B cell (primary cell): ENCODE data around the gene MAP1LC3B2. TPM values are rescaled to one million over a fixed set of nuclear protein-coding genes. Genes with fewer than 3 reads are reported as not detected.
A peak's percentile ranks its signal among the peaks of the same experiment; 100 is the strongest.

Source experiments
- ATAC-seq: fragments of 200-7000 bp; cut with Tn5 transposase; one replicate; pipeline ENCODE4 v1.10.0; 2021; ENCODE audit warnings: low read depth, mild to moderate bottlenecking, moderate number of reproducible peaks, moderate library complexity
- CTCF ChIA-PET: fragments of 350-600 bp; sonication (Branson Sonifier 250); formaldehyde crosslinking; loops from one replicate; lab custom pipeline; 2021; ENCODE audit warnings: antibody characterized with exemption, inconsistent platforms; lab: Charles Lee
- POLR2A ChIA-PET: fragments of 350-600 bp; sonication (Branson Sonifier 250); formaldehyde crosslinking; loops from one replicate; lab custom pipeline; 2021; ENCODE audit warnings: antibody characterized with exemption; lab: Charles Lee
- DNase-seq: peaks from one replicate; pipeline ENCODE4 v3.0.0; 2013
- H2AFZ ChIP-seq: 2 replicates; pipeline ENCODE4 v1.6.1; 2012; ENCODE audit warnings: mild to moderate bottlenecking, low read depth, low read length; ENCODE audit not compliant: insufficient read depth, poor library complexity, severe bottlenecking
- H3K27ac ChIP-seq, 2 donors: 1 replicate in 1 of 2; 2 replicates in 1 of 2; pipeline ENCODE4 v1.5.1; 2012 to 2013; ENCODE audit warnings: low read length in 2 of 2, mild to moderate bottlenecking in 2 of 2, moderate library complexity in 1 of 2
- H3K27me3 ChIP-seq, 4 experiments: fragments of 200-600 bp in 1 of 4; sonication (generic) in 1 of 4; replicated peaks in 1 of 4; 1 replicate in 2 of 4; 2 replicates in 2 of 4; pipeline versions ENCODE4 v1.6.1 to v1.7.0; 2013 to 2016; ENCODE audit warnings: low read length in 3 of 4, mild to moderate bottlenecking in 2 of 4, mixed read lengths in 1 of 4, moderate library complexity in 1 of 4; ENCODE audit not compliant: insufficient read depth in 4 of 4, control insufficient read depth in 3 of 4; ENCODE audit errors: control extremely low read depth in 1 of 4
- H3K36me3 ChIP-seq, 2 experiments: replicated peaks in 1 of 2; 1 replicate in 1 of 2; 2 replicates in 1 of 2; pipeline versions ENCODE4 v1.6.1 to v1.7.1; 2013; ENCODE audit warnings: low read length in 1 of 2; ENCODE audit not compliant: insufficient read depth in 2 of 2, control insufficient read depth in 1 of 2; ENCODE audit errors: control extremely low read depth in 1 of 2, extremely low read depth in 1 of 2
- H3K4me1 ChIP-seq, 2 donors: fragments of 200-600 bp in 1 of 2; sonication (generic) in 1 of 2; 1 replicate in 1 of 2; 2 replicates in 1 of 2; pipeline versions ENCODE4 v1.5.1 to v1.6.1; 2013 to 2017; ENCODE audit warnings: low read length in 2 of 2; ENCODE audit not compliant: control insufficient read depth in 2 of 2, insufficient read depth in 2 of 2
- H3K4me2 ChIP-seq: replicated peaks from 2 replicates; pipeline ENCODE3; 2012; ENCODE audit warnings: mild to moderate bottlenecking, low read depth, low read length; ENCODE audit not compliant: poor library complexity, severe bottlenecking
- H3K4me3 ChIP-seq, 5 experiments: fragments of 200-600 bp in 1 of 5; sonication (generic) in 1 of 5; 1 replicate in 3 of 5; 2 replicates in 2 of 5; pipeline versions ENCODE4 v1.5.1 to v1.7.0; 2011 to 2016; ENCODE audit warnings: low read length in 4 of 5, mild to moderate bottlenecking in 4 of 5, low read depth in 2 of 5, control low read depth in 1 of 5, moderate library complexity in 1 of 5; ENCODE audit not compliant: insufficient read depth in 1 of 5; ENCODE audit errors: control extremely low read depth in 1 of 5, extremely low read depth in 1 of 5
- H3K79me2 ChIP-seq: fragments of 200-600 bp; sonication (generic); one replicate; pipeline ENCODE4 v1.6.0; 2016; ENCODE audit warnings: low read length; ENCODE audit not compliant: control insufficient read depth, insufficient read depth
- H3K9ac ChIP-seq: fragments of 200-600 bp; sonication (generic); 2 replicates; pipeline ENCODE4 v1.6.1; 2017; ENCODE audit warnings: mild to moderate bottlenecking, low read length, moderate library complexity
- H3K9me3 ChIP-seq, 3 donors: one replicate each; pipeline versions ENCODE4 v1.6.1 to v1.7.1; 2013; ENCODE audit warnings: low read length in 2 of 3; ENCODE audit not compliant: control insufficient read depth in 2 of 3, insufficient read depth in 1 of 3; ENCODE audit errors: control extremely low read depth in 1 of 3
- H4K20me1 ChIP-seq: 2 replicates; pipeline ENCODE4 v1.6.0; 2012; ENCODE audit warnings: mild to moderate bottlenecking, low read length; ENCODE audit not compliant: insufficient read depth, control insufficient read depth, poor library complexity, severe bottlenecking
- H3K27ac Mint-ChIP-seq: one replicate; pipeline ENCODE4 v1.8.0; 2021; ENCODE audit warnings: mixed read lengths
- H3K27me3 Mint-ChIP-seq: one replicate; pipeline ENCODE4 v1.8.0; 2021; ENCODE audit warnings: mixed read lengths
- H3K4me1 Mint-ChIP-seq: one replicate; pipeline ENCODE4 v1.8.0; 2021; ENCODE audit warnings: mixed read lengths
- H3K4me3 Mint-ChIP-seq: one replicate; pipeline ENCODE4 v1.8.0; 2021; ENCODE audit warnings: mixed read lengths
- H3K9me3 Mint-ChIP-seq: one replicate; pipeline ENCODE4 v1.8.0; 2022; ENCODE audit warnings: mixed read lengths; ENCODE audit not compliant: insufficient read depth
- CTCF ChIP-seq: fragments of 200-600 bp; IDR thresholded peaks from one replicate; pipeline ENCODE4 v1.8.0; 2022; ENCODE audit warnings: antibody characterized with exemption, mild to moderate bottlenecking
- EZH2 ChIP-seq: IDR thresholded peaks from 2 replicates; pipeline ENCODE4 v1.6.1; 2012; ENCODE audit warnings: borderline replicate concordance, low read depth, mild to moderate bottlenecking, moderate library complexity, low read length; ENCODE audit not compliant: insufficient read depth, poor library complexity, severe bottlenecking
- WGBS: methylation state at CpG from one replicate; pipeline ENCODE4 v1.1.5; 2013; ENCODE audit warnings: missing lambda C conversion rate; ENCODE audit not compliant: insufficient coverage; 5-methylcytosine and 5-hydroxymethylcytosine counted together
- intact Hi-C: fragments of 100-400 bp; cut with micrococcal nuclease; formaldehyde crosslinking; loops from one replicate; pipeline ENCODE4 v1.10.0; 2022
- polyA plus RNA-seq: library from polyadenylated mRNA; depleted of rRNA; stranded (reverse); fragments of >200 nt; gene quantifications from 2 replicates; pipeline ENCODE4 v1.2.3, GENCODE V29; 2012
- total RNA-seq, 2 donors: library from RNA; stranded (reverse); fragments of 120-200 nt in 1 of 2; gene quantifications; 1 replicate in 1 of 2; 2 replicates in 1 of 2; pipeline versions ENCODE4 v1.2.3 to v1.2.4, GENCODE V29; 2013 to 2022

The MAP1LC3B2 gene
- total and polyA plus RNA-seq, 2 donors (not counting 1 experiment from before 2014, with no cell fraction given), result 0.28 to 1.0 TPM

DNA sequence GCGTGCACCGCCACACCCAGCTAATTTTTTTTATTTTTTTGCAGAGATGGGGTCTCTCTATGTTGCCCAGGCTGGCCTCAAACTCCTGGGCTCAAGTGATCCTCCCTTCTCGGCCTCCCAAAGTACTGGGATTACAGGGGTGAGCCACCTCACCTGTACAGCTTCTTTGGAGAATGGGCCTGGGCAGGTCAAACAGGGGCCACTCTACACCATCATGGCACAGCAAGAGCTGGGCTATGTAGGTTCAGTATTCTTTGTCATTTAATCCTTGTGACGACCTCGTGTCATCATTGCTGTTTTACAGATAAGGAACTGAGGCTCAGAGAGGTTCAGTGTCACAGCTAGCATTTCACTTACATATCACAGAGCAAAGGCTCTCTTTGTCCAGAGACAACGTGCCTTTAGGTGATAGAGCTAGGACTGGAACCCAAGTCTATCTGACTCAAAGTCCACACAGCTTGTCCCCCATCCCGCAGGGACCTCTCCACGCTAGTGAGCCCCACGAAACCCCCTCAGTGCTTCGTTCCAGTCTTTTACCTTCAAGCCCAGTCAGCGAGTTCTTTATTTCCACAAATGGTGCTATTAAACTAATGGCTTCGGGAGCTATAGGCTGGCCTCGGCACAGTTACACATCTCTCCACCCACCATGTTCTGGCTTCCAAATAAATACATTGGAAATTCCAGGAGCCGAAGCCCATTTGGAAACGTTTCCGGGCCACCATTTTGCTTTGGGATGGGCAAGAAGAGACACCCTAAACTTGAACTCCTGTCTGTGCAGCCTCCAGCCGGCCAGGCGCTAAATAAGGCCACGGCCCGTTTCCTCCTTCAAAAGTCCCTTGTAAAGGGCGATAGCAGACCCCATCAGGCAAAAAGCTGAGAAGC, 660 bp upstream of the MAP1LC3B2 start:
- Mint-ChIP-seq H3K9me3 (peaks cover 2% of the 10 kb centered on the region), H3K27ac (peak overlapping the region; percentile 100), H3K4me1 (peaks cover 51% of the 10 kb centered on the region), H3K4me3 (peak overlapping the region; percentile 91), H3K27me3 (no peaks in the 10 kb centered on the region)
- intact Hi-C loops, result loop anchor here (1.0 to 2.0 kb wide), 8 partner anchors 10 to 498 kb away; partner anchors contain the start of gene MED13L
- Histone ChIP-seq H3K27ac (peak overlapping the region; percentile 95 to 99), H3K79me2 (no peaks in the 10 kb centered on the region), H3K4me3 (peak overlapping the region; percentile 38 to 67 (median 45)), H3K27me3 (no peaks in the 10 kb centered on the region), H3K4me1 (peaks cover 42 to 54% of the 10 kb centered on the region in 2 donors), H3K36me3 (no peaks in the 10 kb centered on the region), H4K20me1 (no peaks in the 10 kb centered on the region), H2AFZ (peak overlapping the region; percentile 69), H3K9ac (peak overlapping the region; percentile 67), H3K9me3 (peaks cover 0 to 6% (median 4%) of the 10 kb centered on the region in 3 donors), H3K4me2 (peak overlapping the region; percentile 85)
- ChIA-PET CTCF (interaction anchor here (0.6 to 3.7 kb wide), 23 partner anchors 10 to 498 kb away, joined by 3 to 34 read pairs (median 4); partner anchors contain the start of gene MED13L), POLR2A (interaction anchor here (0.5 to 2.9 kb wide), 13 partner anchors 9 to 322 kb away, joined by 3 to 23 read pairs (median 6); partner anchors contain the start of gene MED13L)
- TF ChIP-seq CTCF (no peak), EZH2 (no peak)
- ATAC-seq (no peak), DNase-seq (no peak)
- 38% methylated on average over 17 of the region's 21 CpGs for WGBS
